ENCODE results near the gene SPIRE1.

The SPIRE1 gene

GRCh38 chr18:12657684-12658425 is at the start of gene SPIRE1:
SPIRE1 (minus strand) TSS chr18:12658107; CDS start chr18:12657866, 241 bp downstream.
- DNase-seq (ENCODE audit: low read depth in 2 of 2): no peak

DNA sequence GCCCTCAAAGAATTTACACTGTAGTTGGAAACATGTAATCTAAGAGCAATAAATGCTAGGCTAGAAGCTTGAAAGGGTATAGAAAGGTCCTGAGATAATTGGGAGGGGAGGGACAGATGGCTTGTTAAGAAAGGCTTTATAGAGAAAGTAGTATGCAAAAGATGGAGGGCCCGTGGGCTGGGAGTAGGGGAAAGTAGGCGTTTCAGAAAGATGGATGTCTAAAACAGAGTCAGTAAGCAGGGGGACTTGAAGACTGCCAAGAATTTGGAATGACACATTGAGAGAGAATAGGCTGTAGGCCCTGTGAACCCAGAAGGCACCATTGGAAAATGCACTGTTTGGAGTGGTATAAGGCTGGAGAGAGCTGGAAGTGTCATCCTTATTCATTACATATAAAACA is 45.8 kb upstream of the SPIRE1 start:
- no peak for DNase-seq (ENCODE audit: low read depth in 2 of 2)

DNA sequence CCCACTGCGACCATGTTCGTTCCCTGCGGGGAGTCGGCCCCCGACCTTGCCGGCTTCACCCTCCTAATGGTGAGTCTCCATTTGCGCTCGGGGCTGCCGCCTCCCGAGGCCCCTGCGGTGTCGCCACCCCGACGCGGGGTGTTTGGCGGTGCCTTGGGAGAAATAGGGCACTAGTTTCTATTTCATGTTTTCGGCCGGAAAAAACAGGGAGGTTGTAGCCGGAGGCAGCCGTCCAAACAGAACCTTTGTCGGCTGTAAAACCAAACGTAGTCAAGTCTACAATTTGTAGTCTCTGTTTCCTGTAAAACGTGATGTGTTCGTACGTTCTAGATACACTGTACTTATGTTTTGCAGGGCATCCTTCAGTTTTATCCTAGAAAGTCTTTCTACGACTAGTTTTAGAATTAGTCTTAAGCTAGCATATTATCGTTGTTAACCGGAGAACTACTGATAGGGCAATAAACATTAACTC is 45.2 kb upstream of the SPIRE1 start:
- no peak for DNase-seq (ENCODE audit: low read depth in 2 of 2)

GRCh38 chr18:12702221-12703095 is 44.6 kb upstream of the SPIRE1 start, which contains the start of the genes CEP76 and PSMG2:
CEP76 (minus strand) TSS chr18:12702723; CDS start chr18:12702548, 175 bp downstream.
PSMG2 (plus strand) TSS chr18:12703042; CDS start chr18:12703108, 66 bp downstream.
- peak; percentile 73 to 78 for DNase-seq (ENCODE audit: low read depth in 2 of 2)

- DNase-seq (ENCODE audit: low read depth in 2 of 2): no peak
Measured at GRCh38 chr18:12701161-12701560, 43.3 kb upstream of the SPIRE1 start.

DNA sequence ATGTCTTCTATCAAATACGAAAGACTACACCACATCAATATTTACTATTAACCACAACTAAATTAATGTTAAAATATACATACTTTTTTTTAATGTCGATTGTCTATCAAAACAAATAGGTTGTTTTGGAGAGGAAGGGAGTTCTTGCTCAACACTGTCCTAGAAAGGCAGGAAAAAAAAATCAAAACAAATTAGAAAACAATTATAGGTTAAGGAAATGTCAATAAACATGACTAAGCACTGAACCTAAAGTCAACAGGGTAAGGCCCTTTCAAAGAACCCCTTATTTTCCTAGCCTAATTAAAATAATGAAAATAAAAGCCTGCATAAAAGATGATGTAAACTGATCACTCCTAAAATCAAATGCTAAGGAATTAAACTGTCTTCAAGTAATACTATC is 41.8 kb upstream of the SPIRE1 start:
- no peak for DNase-seq (ENCODE audit: low read depth in 2 of 2)

- DNase-seq (ENCODE audit: low read depth in 2 of 2): no peak
Measured at GRCh38 chr18:12694032-12694431, 36.1 kb upstream of the SPIRE1 start.

DNA sequence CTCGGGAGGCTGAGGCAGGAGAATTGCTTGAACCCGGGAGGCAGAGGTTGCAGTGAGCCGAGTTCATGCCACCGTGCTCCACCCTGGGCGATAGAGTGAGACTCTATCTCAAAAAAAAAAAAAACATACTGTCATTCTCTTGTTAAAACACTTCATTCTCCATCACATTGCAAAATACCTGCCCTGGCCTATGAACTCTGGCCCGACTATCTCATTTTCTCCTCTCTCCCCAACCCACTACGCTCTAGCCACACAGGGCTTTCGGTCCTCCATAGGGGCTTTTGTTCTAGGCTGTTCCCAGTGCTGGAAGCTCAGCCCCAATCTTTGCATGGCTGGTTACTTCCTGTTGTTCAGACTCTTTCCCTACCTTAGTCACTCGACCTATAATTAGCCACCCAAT is 34.3 kb upstream of the SPIRE1 start:
- DNase-seq (ENCODE audit: low read depth in 2 of 2): no peak

- no peak for DNase-seq (ENCODE audit: low read depth in 2 of 2)
Measured at GRCh38 chr18:12689256-12689850, 31.4 kb upstream of the SPIRE1 start.

- no peak for DNase-seq (ENCODE audit: low read depth in 2 of 2)
Measured at GRCh38 chr18:12686100-12686499, 28.2 kb upstream of the SPIRE1 start.

DNA sequence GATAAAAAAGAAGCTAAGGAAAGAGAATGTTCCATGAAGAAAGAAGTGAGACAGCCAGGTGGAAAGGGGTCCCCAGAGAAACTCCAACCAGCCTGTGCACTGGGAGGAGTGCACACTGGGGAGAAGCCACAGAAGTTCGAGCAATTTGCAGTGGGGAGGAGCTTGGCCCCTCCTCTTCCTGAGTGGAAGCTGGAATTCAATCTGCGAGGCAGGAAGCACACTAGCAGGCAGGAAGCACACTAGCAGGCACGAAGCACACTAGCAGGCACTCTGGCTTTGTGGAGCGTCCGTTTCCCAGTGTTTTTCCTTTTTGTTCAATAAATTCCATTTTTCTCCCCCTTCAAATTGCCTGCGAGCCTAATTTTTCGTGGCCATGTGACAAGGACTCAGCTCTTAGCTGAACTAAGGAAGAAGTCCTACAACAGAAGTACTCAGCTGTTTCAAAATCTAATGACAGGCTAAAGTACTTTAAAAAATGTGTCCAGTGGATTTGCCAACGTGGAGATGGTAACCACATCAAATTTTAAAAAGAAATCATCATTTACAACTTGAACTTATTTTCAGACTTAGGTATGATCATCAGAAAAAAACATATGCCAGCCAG is 21.4 kb upstream of the SPIRE1 start:
- DNase-seq (ENCODE audit: low read depth in 2 of 2): no peak

DNA sequence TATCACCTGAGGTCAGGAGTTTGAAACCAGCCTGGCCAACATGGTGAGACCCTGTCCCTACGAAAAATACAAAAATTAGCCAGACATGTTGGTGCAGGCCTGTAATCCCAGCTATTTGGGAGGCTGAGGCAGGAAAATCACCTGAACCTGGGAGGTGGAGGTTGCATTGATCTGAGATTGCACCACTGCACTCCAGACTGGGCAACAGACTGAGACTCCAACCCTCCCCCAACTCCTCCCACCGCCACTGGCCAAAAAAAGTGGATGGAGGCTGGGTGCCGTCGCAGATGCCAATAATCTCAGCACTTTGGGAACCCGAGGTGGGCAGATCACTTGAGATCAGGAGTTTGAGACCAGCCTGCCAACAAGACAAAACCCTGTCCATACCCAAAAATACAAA is 10.1 kb upstream of the SPIRE1 start:
- DNase-seq (ENCODE audit: low read depth in 2 of 2): no peak

GRCh38 chr18:12659904-12660605 is 2.1 kb upstream of the SPIRE1 start:
- peak in 1 of 2 donors; percentile 30 for DNase-seq (ENCODE audit: low read depth in 2 of 2)

DNA sequence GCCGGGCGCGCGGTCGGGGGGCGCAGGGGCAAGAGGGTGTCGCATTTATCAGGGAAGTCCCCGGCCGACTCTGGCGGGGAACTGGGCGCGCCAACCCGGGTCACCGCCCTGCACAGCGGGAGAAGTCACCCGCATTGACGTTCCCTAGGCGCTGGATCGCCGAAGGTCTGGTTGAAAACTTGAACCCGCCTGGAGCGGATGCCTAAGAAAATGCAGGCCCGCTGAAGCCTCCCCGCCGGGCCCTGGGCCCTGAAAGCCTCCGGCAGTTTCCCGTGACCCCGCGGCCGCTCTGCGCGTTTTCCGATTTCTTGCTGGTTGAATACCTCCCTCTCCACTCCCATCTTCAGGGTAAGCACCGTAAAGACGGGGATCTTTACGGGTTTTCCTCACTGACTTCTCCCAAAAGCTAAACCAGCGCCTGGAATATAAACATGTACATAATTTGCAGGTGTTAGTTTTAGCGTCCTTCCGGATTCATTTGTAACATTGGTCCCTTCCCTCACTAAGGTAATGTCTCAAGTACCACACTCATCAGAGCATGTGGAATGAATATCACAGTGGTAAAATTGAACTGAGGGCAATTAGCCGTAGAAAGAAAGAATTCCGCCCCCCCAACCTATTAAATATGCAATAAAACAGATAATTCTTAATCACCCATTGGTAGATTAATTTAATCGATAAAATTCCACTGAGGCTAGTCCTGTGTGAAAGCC is 675 bp upstream of the SPIRE1 start:
- DNase-seq (ENCODE audit: low read depth in 2 of 2): no peak

- DNase-seq (ENCODE audit: low read depth in 2 of 2): no peak
Measured at GRCh38 chr18:12656938-12657683, 796 bp downstream of the SPIRE1 start.

GRCh38 chr18:12656605-12656937 is 1.3 kb downstream of the SPIRE1 start:
- DNase-seq (ENCODE audit: low read depth in 2 of 2): no peak

GRCh38 chr18:12654971-12655370 is 2.9 kb downstream of the SPIRE1 start:
- no peak for DNase-seq (ENCODE audit: low read depth in 2 of 2)

DNA sequence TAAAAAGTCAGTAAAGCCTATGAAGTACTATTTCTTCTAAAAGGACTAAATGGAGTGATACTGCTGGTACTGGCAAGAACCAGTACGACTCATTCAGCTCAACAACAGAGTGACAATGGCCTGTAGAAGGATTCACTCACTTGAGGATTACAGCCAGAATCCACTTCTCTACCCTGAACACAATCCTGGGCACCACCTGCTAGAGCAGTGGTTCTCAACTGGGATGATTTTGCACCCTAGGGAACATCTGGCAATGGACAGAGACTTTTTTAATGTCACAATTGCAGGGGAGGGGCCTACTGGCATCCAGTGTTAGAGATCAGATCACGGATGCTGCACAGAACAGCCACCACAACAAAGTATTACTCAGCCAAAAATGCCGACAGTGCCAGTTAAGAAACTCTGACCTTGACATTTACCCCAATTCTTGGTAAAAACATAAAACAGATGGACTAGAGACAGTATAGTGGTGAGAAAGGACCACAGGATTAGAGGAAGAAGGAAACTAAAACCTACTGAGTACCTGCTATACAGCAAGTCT is 5.0 kb downstream of the SPIRE1 start:
- no peak for DNase-seq (ENCODE audit: low read depth in 2 of 2)

GRCh38 chr18:12651651-12652050 is 6.3 kb downstream of the SPIRE1 start:
- no peak for DNase-seq (ENCODE audit: low read depth in 2 of 2)

DNA sequence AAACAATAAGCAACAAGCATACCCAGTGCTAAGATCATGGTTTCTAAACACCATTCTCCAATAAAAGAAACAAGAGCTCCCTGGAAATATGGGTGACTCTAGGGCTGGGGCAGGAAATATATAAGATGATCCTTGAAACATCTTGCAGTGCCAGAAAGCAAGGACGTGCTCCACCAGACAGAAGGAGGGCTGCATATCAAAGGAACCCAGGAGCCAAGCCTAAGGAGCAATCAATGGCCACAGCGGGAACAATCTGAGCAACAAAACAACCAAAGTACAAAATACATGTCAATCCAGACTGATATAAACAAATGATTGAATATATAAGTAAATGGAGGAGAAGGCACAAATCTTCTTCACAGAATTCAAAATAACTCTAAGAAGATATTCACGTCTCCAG is 10.1 kb downstream of the SPIRE1 start:
- DNase-seq (ENCODE audit: low read depth in 2 of 2): no peak

Data from stimulated activated CD4-positive, alpha-beta T cell treated with anti-CD3 and anti-CD28 coated beads, Interleukin-15, amount 100 ng/mL, for 48 hours (primary cell).